Measurements from ENCODE around the gene SMCO3. TPM values are rescaled to one million over a fixed set of nuclear protein-coding genes. Genes with fewer than 3 reads are reported as not detected.

Gene SMCO3
- total and polyA plus RNA-seq, 2 of the 8 experiments (the other 6 are each of a cell fraction or from before 2014, with no cell fraction given), result not detected

DNA sequence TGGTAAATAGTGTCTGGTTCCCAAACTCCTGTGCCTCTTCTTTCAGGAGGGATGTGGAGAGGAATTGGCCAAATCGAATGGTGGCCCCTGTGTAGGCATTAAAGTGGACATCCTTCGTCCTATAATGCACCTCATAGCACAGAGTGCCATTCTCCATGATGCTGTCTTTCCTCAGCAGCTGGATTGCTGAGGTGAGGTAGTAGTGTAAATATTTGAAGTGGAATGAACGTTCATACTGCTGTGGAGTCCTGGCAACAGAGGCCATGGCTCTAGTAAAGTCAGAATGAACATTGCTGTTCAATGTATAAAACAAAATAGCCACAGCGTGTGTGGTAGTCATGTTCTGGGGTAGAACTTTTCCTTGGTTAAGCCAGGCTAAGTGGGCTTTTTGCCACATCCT, 26.6 kb upstream of the SMCO3 start (continued):
- TF ChIP-seq EP300 (IDR thresholded peaks at IDR 0.05; ENCODE audit: borderline replicate concordance in 1 of 2, low read depth in 2 of 2, low read length in 2 of 2), result no peak
- TF ChIP-seq GTF2F1 (IDR thresholded peaks at IDR 0.05; ENCODE audit: borderline replicate concordance, low read depth, low read length), result no peak
- TF ChIP-seq RNF2 (IDR thresholded peaks at IDR 0.05; ENCODE audit: borderline replicate concordance, low read depth, low read length, missing control alignments, poor library complexity, severe bottlenecking), result no peak
- TF ChIP-seq EGR1 (IDR thresholded peaks at IDR 0.05; ENCODE audit: borderline replicate concordance, low read depth, low read length), result no peak
- no peak for TF ChIP-seq CBX8 (IDR thresholded peaks at IDR 0.05; ENCODE audit: borderline replicate concordance, low read depth, low read length)
- TF ChIP-seq POLR2AphosphoS5 (IDR thresholded peaks at IDR 0.05; ENCODE audit: low read depth, low read length), result no peak
- no peak for TF ChIP-seq BCL11A (IDR thresholded peaks at IDR 0.05; ENCODE audit: low read depth in 2 of 2, low read length in 2 of 2)
- no peak for TF ChIP-seq RBBP5 (IDR thresholded peaks at IDR 0.05; ENCODE audit: borderline replicate concordance, low read depth, low read length)
- no peak for TF ChIP-seq PHF8 (conservative IDR thresholded peaks at IDR 0.05; ENCODE audit: low read depth, low read length)

All from H1 (cell line).